Measurements from ENCODE around the gene DYSF. TPM values are rescaled to one million over a fixed set of nuclear protein-coding genes. Genes with fewer than 3 reads are reported as not detected.

The DYSF gene
- total RNA-seq, 1 donor from 2014 or later, result 4.2 TPM

DNA sequence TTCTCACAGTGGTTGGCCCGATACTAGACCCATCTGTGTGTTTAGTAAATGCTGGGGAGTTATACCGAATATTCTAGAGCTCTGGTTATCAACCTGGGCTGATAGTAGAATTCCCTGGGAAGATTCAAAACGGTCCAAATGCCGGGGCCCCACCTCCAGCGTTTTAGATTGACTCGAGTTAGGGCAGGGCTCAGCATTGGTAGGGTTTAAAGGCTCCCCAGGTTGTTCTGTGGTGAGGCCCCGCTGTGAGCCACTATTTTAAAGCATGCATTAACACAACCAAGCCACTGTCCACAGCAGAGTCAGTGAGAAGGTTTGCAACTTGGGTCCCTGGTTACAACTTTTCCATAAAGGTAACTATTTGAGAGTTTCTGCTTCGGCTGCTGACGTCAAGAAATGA lies 73.6 kb downstream of the DYSF start:
- Mint-ChIP-seq H3K9me3 (no peaks in the 10 kb centered on the region), H3K27ac (no peak overlapping the region), H3K27me3 (peaks cover 14% of the 10 kb centered on the region), H3K4me1 (ENCODE audit: unreplicated experiment) (peaks cover 5% of the 10 kb centered on the region), H3K4me3 (no peak overlapping the region), H3K36me3 (no peaks in the 10 kb centered on the region)
- TF ChIP-seq, protein P1, sequence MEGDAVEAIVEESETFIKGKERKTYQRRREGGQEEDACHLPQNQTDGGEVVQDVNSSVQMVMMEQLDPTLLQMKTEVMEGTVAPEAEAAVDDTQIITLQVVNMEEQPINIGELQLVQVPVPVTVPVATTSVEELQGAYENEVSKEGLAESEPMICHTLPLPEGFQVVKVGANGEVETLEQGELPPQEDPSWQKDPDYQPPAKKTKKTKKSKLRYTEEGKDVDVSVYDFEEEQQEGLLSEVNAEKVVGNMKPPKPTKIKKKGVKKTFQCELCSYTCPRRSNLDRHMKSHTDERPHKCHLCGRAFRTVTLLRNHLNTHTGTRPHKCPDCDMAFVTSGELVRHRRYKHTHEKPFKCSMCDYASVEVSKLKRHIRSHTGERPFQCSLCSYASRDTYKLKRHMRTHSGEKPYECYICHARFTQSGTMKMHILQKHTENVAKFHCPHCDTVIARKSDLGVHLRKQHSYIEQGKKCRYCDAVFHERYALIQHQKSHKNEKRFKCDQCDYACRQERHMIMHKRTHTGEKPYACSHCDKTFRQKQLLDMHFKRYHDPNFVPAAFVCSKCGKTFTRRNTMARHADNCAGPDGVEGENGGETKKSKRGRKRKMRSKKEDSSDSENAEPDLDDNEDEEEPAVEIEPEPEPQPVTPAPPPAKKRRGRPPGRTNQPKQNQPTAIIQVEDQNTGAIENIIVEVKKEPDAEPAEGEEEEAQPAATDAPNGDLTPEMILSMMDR (conservative IDR thresholded peaks at IDR 0.05), result no peak
- no peak for DNase-seq (ENCODE audit: extremely low spot score, unreplicated experiment)

GRCh38 chr2:71528131-71528591 lies 74.8 kb downstream of the DYSF start:
- H3K4me3 Mint-ChIP-seq, result no peak overlapping the region
- peaks cover 5% of the 10 kb centered on the region for H3K4me1 Mint-ChIP-seq (ENCODE audit: unreplicated experiment)
- peaks cover 14% of the 10 kb centered on the region for H3K27me3 Mint-ChIP-seq
- no peak for DNase-seq (ENCODE audit: extremely low spot score, unreplicated experiment)
- no peak overlapping the region for H3K27ac Mint-ChIP-seq
- TF ChIP-seq, protein P1 (conservative IDR thresholded peaks at IDR 0.05), result no peak
- H3K9me3 Mint-ChIP-seq, result no peaks in the 10 kb centered on the region
- no peaks in the 10 kb centered on the region for H3K36me3 Mint-ChIP-seq

DNA sequence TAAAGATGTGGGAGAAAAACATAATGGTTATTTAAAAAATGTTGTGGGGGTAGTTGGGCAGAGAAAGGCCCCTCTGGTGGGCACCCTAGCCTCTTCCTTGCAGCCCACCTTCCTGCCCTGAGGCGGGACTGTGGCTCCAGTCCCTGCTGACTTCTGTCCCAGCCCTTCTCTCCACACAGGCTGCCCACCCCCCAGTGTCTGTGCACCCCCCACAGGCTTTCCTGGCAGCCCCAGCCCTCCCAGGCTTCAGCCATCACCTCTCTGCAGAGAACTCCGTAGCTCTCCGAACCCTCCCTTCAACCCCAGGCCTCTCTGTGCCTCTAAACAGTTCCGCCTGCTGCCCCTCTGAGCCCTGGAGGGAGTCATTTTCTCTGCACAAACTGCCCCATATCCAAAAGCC lies 75.4 kb downstream of the DYSF start:
- H3K27ac Mint-ChIP-seq, result no peak overlapping the region
- H3K4me1 Mint-ChIP-seq (ENCODE audit: unreplicated experiment), result peaks cover 5% of the 10 kb centered on the region
- TF ChIP-seq, protein P1 (conservative IDR thresholded peaks at IDR 0.05), result no peak
- no peak overlapping the region for H3K4me3 Mint-ChIP-seq
- no peaks in the 10 kb centered on the region for H3K36me3 Mint-ChIP-seq
- peaks cover 14% of the 10 kb centered on the region for H3K27me3 Mint-ChIP-seq
- no peak for DNase-seq (ENCODE audit: extremely low spot score, unreplicated experiment)
- no peaks in the 10 kb centered on the region for H3K9me3 Mint-ChIP-seq

- peaks cover 14% of the 10 kb centered on the region for H3K27me3 Mint-ChIP-seq
- H3K4me3 Mint-ChIP-seq, result no peak overlapping the region
- no peaks in the 10 kb centered on the region for H3K36me3 Mint-ChIP-seq
- TF ChIP-seq, protein P1 (conservative IDR thresholded peaks at IDR 0.05), result no peak
- peaks cover 5% of the 10 kb centered on the region for H3K4me1 Mint-ChIP-seq (ENCODE audit: unreplicated experiment)
- H3K27ac Mint-ChIP-seq, result no peak overlapping the region
- H3K9me3 Mint-ChIP-seq, result no peaks in the 10 kb centered on the region
- DNase-seq (ENCODE audit: extremely low spot score, unreplicated experiment), result no peak
Observed at GRCh38 chr2:71530211-71530610, 76.8 kb downstream of the DYSF start.

DNA sequence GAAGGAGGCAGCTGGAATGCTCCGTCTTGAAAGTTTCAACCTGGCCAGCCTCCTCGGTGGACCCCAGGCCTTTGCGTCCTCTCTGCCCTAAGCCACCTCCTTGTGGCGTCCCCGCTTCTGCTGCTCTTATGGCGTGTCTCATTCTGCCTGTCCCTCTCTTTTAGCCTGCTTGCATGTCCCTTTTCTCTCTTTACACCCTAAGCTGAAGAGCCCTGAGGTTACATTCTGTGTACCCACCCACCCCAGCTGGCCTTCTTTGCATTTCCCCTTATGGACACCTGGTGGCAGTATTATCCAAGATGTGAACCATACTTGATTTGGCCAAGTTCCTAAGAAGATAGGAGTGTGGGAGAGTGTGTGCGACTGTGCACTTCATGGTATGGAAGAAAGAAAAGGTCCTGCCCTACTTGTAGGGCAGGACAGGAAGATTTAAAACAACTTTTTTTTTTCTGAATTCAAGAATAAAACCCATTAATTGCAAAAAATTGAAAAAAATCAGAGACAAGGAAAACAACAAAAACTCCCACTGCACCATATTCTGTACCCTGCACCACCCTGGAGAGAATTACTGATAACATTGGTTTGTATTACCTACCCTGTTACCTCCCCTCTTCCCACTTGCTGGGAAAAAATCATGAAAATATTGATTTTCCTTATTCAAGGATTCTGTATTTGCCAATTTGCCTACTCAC lies 77.4 kb downstream of the DYSF start:
- H3K4me1 Mint-ChIP-seq (ENCODE audit: unreplicated experiment), result peaks cover 5% of the 10 kb centered on the region
- peaks cover 14% of the 10 kb centered on the region for H3K27me3 Mint-ChIP-seq
- no peak overlapping the region for H3K27ac Mint-ChIP-seq
- no peak overlapping the region for H3K4me3 Mint-ChIP-seq
- DNase-seq (ENCODE audit: extremely low spot score, unreplicated experiment), result no peak
- TF ChIP-seq, protein P1 (conservative IDR thresholded peaks at IDR 0.05), result peak; percentile 86
- no peaks in the 10 kb centered on the region for H3K9me3 Mint-ChIP-seq
- H3K36me3 Mint-ChIP-seq, result no peaks in the 10 kb centered on the region

Measured in type B pancreatic cell (in vitro differentiated cells).